K562 (cell line): Measurements from ENCODE around the gene LRRC27. TPM values are rescaled to one million over a fixed set of nuclear protein-coding genes. Genes with fewer than 3 reads are reported as not detected.

ENCODE experiments used
- CEBPG ChIP-seq, 3 experiments: fragments of 200-800 bp in 1 of 3; sonication (Bioruptor generic) in 1 of 3; sonication (generic) in 1 of 3; formaldehyde crosslinking in 1 of 3; IDR thresholded peaks in 2 of 3; conservative IDR thresholded peaks in 1 of 3; 2 replicates each; pipeline versions ENCODE4 v1.6.1 to v1.8.0; 2016 to 2022; ENCODE audit warnings: missing compliant biosample characterization in 2 of 3, missing genetic modification characterization in 2 of 3, mild to moderate bottlenecking in 1 of 3, missing genetic modification reagents in 1 of 3
- GATAD2A ChIP-seq: fragments of 450-650 bp; IDR thresholded peaks from 2 replicates; pipeline ENCODE4 v1.6.1; 2017
- JUN ChIP-seq, 2 experiments: sonication (generic) in 1 of 2; formaldehyde crosslinking in 1 of 2; IDR thresholded peaks; 2 replicates each; pipeline versions ENCODE4 v1.6.1 to v1.8.0; 2012 to 2022; ENCODE audit warnings: borderline replicate concordance in 2 of 2, mild to moderate bottlenecking in 2 of 2, improper control_type of control experiment in 1 of 2, low read depth in 1 of 2, low read length in 1 of 2, missing genetic modification reagents in 1 of 2
- MITF ChIP-seq: IDR thresholded peaks from 2 replicates; pipeline ENCODE4 v1.6.1; 2014; ENCODE audit warnings: antibody characterized with exemption
- NCOA1 ChIP-seq: fragments of 450-650 bp; IDR thresholded peaks from 2 replicates; pipeline ENCODE4 v1.6.1; 2016; ENCODE audit warnings: low read depth
- PCBP1 ChIP-seq: fragments of 200-400 bp; formaldehyde crosslinking; IDR thresholded peaks from 2 replicates; pipeline ENCODE4 v1.6.1; 2018; ENCODE audit warnings: mild to moderate bottlenecking, low read depth, low read length; ENCODE audit not compliant: poor library complexity, severe bottlenecking
- PRDM10 ChIP-seq: fragments of 450-650 bp; IDR thresholded peaks from 2 replicates; pipeline ENCODE4 v1.6.1; 2018; ENCODE audit not compliant: partially characterized antibody
- ZBTB26 ChIP-seq: fragments of 450-650 bp; formaldehyde crosslinking; IDR thresholded peaks from 2 replicates; pipeline ENCODE4 v1.4.0; 2022; ENCODE audit warnings: missing genetic modification characterization
- polyA plus RNA-seq, 8 experiments: library from polyadenylated mRNA; depleted of rRNA in 4 of 8; stranded (reverse) in 5 of 8; unstranded in 3 of 8; fragments of >200 nt; fragmentation: Nextera tagmentation in 2 of 8; fragmentation: Illumina TruSeq in 1 of 8; extraction: Ambion mirVana in 2 of 8; extraction: Trizol in 1 of 8; gene quantifications; 2 replicates each; pipeline versions ENCODE4 v1.2.1 to v1.2.3, GENCODE V29; 2011 to 2014; ENCODE audit warnings: inconsistent platforms in 1 of 8, missing spikeins in 1 of 8
- total RNA-seq, 7 experiments: library from RNA; depleted of rRNA in 6 of 7; stranded (reverse); fragments of >200 nt in 6 of 7; fragmentation: Illumina TruSeq in 2 of 7; extraction: Trizol in 2 of 7; gene quantifications; 2 replicates each; pipeline versions ENCODE4 v1.2.1 to v1.2.3, GENCODE V29; 2011 to 2021; ENCODE audit warnings: low replicate concordance in 1 of 7

LRRC27 gene
- total and polyA plus RNA-seq, 9 of the 15 experiments (the other 6 are each of a cell fraction or from before 2014, with no cell fraction given), result 0.10 to 2.7 (median 1.4) TPM

GRCh38 chr10:132394201-132394811, 62.3 kb downstream of the LRRC27 start (continued):
- no peak for TF ChIP-seq PRDM10
- no peak for TF ChIP-seq GATAD2A
- no peak for TF ChIP-seq MITF
- no peak for TF ChIP-seq PCBP1
- no peak for TF ChIP-seq JUN (IDR thresholded peaks at IDR 0.05; ENCODE audit: borderline replicate concordance, low read depth, low read length)
- TF ChIP-seq JUN (CRISPR knock-in tag; IDR thresholded peaks at IDR 0.05; ENCODE audit: borderline replicate concordance), result no peak
- TF ChIP-seq ZBTB26 (CRISPR knock-in tag), result no peak
- no peak for TF ChIP-seq CEBPG (CRISPR knock-in tag; IDR thresholded peaks at IDR 0.05)
- TF ChIP-seq CEBPG (tag; conservative IDR thresholded peaks at IDR 0.05 in 1 of 2, IDR thresholded peaks at IDR 0.05 in 1 of 2), result no peak
- TF ChIP-seq NCOA1, result no peak
